ENCODE measurements around the gene ENPP6.
A peak's percentile ranks its signal among the peaks of the same experiment; 100 is the strongest.

The ENPP6 gene

DNA sequence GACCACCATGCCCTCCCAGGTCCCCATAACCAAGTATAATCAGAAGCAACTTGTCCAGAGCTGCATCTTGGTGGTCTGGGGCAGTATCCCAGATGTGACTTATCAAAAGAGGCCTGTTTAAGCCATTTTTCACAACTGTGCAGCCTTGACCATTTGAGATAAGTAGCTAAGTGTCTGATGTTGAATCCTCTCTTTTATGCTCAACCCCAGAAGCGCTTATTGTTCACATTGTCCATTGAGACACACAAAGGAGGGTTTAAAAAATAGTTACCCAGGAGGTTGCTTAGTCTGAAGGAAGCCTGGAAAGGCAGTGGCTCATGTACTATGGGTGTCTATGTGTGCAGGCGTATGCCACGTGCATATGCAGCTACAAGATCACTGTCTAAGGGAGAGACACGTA, 27.0 kb downstream of the ENPP6 start:
- no peak for DNase-seq (ENCODE audit: low read depth)

DNA sequence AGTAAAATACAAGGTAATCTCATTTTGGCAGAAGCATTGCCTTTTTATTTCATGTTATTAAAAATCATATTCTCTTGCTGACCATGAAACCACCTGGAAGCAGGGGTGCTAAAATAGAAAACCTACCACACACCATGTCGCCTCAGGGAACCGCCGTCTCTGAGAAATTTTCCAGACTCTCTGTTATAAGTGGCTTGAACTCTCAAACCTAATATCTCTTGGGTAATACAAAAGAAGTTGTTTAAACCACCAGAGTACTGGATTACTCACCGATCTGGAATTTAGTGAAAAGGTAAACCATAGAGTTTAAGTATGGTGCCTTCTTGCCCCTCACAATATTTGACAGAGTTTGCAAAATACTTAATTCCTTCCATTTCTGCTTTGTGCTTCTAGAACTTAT, 27.7 kb downstream of the ENPP6 start:
- DNase-seq (ENCODE audit: low read depth): no peak

DNA sequence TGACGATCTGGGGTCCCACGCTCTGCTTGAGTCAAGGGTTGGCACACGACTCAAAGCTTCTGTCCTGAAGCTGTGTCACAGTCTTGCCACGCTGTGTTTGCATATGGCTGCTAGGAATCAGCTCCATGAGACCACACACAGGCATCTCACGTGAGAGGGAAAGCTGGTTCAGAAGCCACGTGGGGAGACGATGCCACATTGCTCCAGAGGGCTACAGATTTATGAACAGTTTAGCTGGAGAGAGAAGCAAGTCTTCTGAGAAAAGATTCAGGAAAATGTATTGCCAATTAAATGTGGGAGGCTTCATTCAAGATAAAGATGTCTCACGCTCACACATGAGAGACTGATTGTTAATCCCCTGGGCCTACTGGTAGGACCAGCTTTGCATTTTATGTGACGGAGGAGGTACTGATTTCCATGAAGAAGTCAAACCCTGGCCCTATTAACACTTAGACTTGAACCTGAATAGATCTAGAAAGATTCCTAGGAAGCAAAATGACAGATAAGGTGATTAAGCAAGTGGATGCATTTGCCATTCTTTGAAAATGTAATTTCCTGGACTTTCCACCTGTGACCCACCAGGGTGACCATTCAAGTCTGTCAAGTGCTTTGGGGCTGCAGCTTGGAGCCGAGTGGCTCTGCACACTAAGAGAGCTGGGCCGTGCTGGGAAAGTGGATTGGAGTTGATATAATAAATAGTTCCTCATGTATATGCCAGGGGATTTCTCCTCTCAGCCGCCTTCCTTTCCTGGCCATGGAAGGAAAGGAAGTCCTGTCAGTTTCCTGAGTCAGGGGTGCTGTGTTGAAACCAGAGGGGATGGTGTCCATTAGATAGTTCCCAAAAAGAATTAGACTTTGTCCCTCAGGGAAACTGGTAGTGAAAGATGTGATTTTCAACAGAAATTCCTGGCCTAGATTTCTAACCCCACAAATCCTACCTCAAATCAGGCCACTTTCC, 29.0 kb downstream of the ENPP6 start:
- DNase-seq (ENCODE audit: low read depth): no peak

DNA sequence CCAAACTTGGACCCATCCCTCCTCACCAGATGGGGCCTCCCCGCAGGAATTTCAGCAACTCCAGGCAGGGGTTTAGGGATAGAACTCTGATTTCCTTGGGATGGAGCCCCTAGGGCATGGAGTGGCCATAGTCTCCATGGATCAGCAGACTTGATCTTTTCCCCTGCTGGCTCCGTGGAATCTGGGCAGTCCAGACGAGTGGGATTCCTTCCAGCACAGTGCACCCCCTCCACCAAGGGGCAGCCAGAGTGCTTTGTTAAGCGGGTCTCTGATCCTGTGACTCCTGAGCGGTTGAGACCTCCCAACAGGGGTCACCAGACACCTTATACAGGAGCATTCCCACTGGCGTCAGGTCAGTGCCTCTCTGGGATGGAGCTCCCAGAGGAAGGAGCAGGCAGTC, 40.4 kb downstream of the ENPP6 start:
- no peak for DNase-seq (ENCODE audit: low read depth)

DNA sequence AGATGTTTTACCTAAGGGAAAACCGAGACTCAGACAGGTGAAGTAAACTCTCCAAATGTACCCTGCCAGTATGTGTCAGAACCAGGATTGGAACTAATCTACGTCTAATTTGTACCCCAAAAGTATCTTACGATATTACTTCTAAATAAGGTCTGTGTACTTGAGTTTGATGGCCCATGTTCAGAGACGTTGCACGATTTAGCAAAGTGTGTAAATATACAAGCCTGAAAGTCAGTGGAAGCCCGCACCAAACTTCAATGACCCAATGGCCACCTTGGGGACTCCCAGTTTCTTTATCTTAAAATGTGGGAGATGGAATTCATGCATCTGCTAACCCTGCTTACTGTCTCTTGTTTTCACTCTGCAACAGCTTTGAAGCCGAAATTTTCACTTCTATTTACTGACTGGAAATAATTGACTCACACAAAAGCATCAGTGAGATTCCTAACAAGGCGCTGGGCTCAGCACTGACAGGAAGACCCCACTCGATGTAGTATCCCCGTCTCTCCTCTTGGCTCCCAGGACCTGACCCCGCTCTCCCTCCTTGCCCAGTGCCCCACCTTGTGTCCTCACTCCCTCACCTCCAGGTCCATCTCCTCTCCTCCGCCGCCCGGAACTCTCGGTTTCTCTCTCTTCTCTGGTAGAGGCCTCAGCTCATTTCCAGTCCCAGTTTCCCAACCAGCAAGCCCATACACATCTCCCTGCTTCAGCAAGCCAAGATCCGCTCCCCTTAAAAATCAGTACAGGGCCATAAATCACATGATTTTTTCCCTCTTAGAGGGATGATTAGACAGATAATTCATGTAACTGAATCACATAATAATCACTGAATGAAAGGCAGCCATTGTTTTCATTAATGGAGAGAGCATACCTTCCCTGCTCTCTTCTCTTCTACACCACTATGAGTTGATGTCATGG, 42.8 kb downstream of the ENPP6 start:
- no peak for DNase-seq (ENCODE audit: low read depth)

DNA sequence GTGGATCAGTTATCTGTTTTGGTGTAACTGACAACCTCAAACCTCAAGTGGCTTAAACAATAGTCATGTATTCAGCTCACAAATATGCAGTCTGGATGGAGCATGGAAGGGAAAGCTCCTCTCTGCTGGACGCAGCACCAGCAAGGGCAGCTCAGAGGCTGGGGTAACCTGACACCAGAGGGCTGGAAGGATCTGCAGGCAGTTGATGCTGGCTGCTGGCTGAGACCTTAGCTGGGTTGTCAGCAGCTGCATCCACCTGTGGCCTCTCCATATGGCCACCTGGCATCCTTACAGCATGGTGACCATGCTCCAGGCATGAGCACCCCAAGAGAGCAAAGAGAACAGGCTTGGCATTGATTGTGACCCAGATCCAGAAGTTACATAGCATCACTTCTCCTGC, 46.7 kb downstream of the ENPP6 start:
- DNase-seq (ENCODE audit: low read depth): no peak

DNA sequence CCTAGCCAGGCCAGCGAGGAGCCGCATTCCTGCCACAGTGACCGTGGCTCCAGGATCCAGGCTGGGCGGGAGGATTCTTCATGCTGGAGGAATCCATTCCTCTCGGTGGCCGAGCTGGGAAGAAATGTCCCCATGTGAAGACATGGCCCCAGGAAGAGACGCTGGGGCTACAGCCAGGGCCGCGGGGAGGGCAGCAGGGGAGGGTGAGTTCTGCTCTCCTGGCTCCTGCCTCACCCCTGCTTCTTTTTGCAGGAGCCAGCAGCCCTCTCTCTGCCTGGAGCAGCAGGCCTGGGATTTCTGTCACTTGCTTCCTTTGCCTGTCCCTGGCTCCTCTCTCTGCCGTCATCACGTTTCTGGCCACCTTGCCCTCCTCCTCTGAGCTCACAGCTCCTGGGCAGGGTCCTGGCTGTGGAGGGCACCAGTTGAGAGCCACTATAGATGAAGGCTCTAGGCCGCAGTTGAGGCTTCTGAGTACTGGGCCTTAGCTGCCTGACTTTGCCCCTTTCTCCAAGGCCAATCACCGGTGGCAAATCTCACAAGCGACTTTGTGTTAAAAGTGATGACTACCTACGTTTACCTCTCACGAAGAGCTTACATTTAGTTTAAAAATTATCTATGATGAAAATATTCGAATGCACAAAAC, 48.3 kb downstream of the ENPP6 start:
- DNase-seq (ENCODE audit: low read depth): no peak

DNA sequence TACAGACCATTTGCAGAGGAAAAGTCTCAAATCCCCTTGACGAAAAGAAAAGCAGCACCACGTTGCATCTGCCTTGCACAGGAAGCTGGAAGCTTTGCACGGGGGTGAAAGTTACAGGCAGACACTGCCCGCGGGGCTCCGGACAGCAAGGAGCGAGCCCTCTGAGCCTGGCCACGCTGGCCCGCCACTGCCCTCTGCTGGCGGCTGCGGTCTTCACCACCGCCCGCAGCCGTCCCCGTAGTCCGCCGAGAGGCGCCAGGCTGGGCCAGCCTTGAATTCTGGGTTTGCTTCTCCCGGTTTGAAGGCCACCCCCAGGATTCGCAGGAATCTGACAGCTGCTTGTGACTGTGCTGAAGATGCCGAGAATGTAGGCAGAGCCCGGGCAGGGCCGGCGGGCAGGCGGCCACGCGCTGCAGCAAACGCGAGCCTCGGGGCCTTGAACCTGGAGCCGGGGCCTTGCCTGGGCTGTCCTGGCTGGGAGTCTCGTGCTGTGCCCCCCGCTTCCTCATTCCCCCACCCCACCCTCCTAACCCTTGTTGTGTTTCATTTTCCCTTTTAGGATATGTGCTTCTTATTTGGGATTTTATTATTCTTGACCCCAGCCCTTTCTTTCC, 49.2 kb downstream of the ENPP6 start:
- DNase-seq (ENCODE audit: low read depth): peak; percentile 19

DNA sequence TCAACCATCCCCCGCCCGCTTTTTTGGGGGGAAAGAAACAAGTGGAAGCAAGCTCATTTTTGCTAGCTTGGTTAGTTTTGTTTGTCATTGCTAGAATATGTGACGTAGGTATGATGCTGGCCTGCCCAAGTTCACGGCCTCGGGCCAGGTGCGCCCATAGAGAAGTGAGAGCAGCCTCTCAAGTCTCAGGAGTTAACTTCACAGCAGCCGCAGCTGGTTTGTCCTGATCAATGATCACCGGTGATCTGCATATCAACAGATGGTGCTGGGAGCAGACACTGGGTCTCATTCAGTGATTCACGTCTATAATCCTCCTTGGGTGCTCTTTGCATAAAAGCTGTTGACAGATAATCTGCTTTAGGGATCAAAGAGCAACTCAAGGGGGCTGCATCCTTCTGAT, 50.1 kb downstream of the ENPP6 start:
- no peak for DNase-seq (ENCODE audit: low read depth)

DNA sequence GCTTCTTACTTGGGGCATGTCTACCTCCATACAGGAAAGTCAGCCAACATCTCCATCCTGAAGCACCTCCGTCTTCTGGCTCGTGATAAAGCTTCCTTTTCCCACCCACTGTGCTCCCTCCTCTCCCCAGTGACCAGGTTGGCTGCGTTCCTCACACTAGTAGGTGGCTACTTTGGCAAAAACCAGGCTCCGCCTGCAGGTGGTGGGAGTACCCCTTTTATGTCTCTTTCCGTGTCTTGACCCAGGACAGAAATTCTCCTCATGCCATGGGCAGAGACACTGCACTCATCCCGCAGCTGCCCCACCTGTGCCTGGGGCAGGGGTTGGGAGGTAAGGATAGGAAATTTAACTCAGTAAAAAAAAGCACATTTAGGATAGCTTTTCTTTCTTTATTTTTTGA, 50.9 kb downstream of the ENPP6 start:
- DNase-seq (ENCODE audit: low read depth): no peak

DNA sequence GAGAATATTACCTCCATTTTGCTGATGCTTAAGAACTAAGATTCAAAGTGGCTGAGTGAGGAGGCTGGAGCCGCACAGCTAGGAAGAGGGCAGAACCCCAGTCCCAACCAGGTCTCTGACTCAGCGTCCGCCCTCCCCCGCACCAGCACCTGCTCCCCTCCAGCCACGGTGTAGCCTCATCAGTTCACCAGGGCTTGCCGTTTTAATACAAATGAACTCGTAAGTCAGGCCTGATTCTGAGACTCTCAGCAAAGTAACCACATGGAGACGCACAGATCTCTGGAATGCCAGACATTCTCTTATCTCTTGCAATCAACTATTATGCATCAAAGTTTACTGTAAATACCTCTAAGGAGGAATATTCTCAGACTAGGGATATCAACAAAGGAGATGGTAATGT, 52.4 kb downstream of the ENPP6 start:
- DNase-seq (ENCODE audit: low read depth): no peak

DNA sequence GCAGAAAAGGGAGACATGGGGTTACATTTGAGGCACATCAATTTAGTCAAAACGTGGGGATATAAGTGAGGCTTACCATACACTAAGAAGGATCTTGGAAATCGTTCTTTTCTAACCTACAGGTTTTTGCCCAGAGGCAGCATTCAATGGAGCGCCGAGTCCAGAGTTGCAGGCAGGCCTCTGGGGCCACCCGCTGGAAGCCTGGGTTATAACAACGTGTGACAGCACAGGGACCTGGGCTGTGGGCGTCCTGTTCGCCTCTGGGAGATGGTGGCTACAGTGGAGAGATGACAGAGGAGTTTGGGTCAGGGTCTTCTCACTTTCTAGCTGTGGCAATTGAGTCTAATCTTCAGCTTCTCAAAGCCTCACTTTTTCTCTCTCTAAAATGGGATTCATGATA, 53.9 kb downstream of the ENPP6 start:
- DNase-seq (ENCODE audit: low read depth): no peak

DNA sequence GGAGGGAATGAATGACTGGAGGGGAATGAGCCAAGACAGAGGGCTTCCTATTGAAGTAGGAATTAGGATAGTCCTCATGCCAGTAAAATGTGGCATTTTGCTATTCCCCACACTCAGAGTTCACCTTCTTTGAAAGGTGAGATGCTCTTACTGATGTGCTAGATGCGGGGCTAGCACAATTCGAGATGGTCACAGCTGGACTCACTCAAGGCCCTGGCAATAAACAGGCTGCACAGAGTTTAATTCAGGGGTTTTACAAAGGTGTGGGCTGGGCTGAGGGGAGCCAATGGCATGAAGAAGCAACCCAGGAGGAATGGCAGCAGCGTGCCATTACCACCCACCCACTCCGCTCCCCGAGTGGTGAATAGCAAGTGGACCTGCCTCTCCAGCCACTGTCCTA, 55.1 kb downstream of the ENPP6 start:
- no peak for DNase-seq (ENCODE audit: low read depth)

DNA sequence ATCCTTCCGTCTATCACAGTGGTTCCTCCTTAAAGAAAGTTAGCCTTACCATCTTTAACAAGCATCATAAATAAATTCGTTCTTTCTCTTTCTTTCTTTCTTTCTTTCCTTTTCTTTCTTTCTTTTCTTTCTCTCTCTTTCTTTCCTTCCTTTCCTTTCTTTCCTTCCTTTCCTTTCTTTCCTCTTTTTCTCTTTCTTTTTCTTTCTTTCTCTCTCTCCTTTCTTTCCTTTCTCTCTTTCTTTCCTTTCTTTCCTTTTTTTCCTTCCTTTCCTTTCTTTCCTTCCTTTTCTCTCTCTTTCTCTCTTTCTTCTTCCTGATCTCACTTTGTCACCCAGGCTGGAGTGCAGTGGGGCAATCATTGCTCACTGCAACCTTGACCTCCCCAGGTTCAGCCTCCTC, 60.4 kb downstream of the ENPP6 start:
- no peak for DNase-seq (ENCODE audit: low read depth)

DNA sequence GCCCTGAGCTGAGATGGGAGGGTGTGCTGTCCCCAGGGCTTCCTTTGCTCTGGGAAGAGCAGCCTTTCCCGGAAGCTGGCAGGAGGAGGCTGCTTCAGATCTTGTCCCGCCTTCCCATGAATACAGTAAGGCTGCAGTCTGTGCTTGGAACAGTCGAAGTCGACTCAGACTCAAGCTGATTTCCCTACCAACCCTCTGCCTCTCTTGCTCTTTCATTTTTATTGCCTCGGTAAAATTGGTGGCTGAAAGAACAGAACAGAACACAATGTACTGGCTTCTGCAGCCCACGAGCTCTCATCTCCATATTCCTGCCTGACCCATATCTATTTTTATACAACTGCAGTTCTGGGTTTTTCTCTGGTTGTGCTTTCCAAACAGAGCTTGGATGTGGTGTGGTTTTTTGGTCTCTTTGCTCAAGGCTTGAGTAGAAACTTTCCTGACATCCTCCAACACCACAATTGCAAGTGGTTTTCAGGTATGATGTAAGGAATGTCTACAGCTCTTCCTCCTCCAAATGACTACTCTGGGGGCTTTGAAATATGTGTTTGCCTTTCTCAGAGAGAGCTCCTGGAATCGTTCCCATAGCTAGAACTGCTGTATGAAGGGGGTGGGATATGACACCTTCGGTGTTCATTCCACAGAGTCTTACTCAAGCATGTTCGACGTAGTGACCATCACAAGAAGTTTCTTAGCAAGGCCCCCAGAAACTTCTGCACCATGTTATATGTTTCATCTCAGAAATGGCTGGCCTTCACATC, 61.3 kb downstream of the ENPP6 start:
- DNase-seq (ENCODE audit: low read depth): no peak

DNA sequence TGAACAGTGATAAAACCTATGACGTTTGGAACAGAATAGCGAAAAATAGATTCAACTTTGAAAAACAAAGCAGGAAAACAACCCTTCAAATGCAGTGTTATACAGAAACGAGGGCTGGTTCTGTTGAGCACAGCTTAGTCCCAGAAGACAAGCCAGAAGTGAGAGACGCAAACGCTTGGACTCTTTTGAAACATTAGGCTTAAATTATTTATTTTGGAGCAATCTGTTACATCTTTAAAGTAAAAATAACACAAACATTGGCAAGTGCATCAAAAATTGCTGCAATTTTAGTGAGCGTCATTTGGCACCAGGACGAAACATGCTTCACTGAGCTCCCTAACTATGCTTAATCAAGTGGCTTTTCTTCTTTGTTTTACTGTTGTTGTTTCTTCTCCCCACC, 63.5 kb downstream of the ENPP6 start:
- DNase-seq (ENCODE audit: low read depth): no peak

DNA sequence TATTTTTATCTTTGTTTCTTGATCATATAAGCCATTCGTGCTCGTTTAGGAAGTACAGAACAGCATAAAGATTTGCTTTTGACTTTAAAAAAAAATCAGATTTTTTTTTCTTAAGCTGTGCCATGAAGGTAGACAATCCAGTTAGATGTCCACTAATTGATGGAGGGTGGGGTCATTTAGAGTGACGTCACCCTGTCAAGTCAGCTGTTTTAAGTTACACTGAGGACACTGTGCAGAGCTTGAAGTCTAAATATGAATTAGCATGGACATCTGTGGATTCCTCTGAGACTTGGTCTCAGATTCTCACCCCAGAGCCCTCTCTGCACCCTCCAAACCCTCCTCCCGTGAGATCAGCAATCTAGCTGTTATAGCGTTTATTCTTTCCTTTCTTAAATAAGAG, 63.9 kb downstream of the ENPP6 start:
- DNase-seq (ENCODE audit: low read depth): no peak

DNA sequence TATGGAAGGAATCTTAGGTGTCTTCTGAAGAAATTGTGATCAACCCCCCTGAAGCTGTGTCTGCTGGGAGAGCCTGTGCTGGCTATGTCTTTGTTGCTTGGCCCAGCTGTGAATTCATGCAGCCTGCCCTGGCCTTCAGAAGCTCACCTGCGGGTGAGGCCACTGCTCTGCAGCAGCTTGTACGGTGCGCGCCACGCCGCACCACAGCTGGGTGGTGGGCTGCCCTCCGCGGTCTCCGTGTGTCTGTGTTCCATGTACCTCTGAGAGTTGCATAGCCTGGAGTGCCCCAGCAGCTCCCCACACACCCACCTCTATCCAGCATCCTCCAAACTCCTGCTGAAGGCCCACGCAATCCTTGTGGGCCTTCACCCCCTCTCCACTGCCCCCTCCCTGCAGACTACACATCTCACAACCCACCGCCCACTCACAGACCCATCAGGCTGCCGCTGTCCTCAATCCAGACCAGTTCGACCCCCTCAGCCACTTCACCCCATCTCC, 65.6 kb downstream of the ENPP6 start:
- DNase-seq (ENCODE audit: low read depth): no peak

DNA sequence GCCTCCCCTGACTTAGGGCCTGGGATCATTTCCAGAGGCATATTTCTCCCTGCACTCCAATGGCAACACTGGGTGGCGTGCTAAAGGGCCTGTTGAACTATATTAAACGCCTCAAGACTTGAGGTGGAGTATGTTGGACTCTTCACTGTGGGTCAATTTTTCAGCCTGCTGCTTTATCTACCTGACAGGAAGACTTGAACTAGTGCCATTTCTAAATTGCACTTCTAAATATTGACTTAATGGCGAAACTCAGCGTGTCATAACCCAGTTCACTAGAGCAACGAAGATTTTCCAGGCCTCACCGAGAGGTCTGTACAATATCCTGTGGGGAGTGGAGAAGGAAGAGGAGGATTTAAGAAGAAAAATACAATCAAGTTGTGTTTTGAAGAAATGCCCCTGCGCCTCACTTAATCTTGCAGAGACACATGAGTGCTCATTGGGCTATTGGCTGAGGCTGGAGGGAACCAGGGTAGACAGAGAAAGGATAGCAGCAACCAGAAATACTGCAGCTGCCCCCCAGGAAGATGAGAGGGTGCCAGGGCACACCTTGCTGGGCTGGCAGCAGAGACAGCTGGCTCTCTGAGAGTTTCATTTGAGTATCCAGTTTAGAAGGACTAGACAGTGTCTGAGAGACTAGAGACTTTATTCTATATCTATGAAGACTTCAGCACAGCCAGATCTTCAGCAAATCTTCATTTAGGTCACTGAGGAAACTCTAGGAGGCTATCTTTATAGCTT, 67.4 kb downstream of the ENPP6 start:
- no peak for DNase-seq (ENCODE audit: low read depth)
